Ovary (tissue), 3 donors: ENCODE results near the gene CACHD1.

ENCODE experiments used
- CTCF ChIP-seq, 3 donors: fragments of 450-650 bp in 2 of 3; fragments of 200-600 bp in 1 of 3; IDR thresholded peaks; one replicate each; pipeline versions ENCODE4 v1.5.1 to v1.8.0; 2016 to 2022; ENCODE audit warnings: antibody characterized with exemption in 3 of 3, mild to moderate bottlenecking in 1 of 3
- EP300 ChIP-seq: sonication (generic); formaldehyde crosslinking; IDR thresholded peaks from one replicate; pipeline ENCODE4 v1.6.1; 2017; ENCODE audit warnings: antibody characterized with exemption
- POLR2A ChIP-seq: fragments of 450-650 bp; IDR thresholded peaks from one replicate; pipeline ENCODE4 v1.6.1; 2017; ENCODE audit warnings: antibody characterized with exemption, mild to moderate bottlenecking, moderate library complexity
- donor health status: DM: no; HTN: no; CAD: no.

GRCh38 chr1:64572222-64572900 is 102.4 kb downstream of the CACHD1 start:
- TF ChIP-seq CTCF (IDR thresholded peaks at IDR 0.05) (no peak), POLR2A (no peak), EP300 (no peak)
